Parathyroid adenoma (tissue), 2 donors: ENCODE data around the gene KCTD15.
A peak's percentile ranks its signal among the peaks of the same experiment; 100 is the strongest.
"Not testable (repeated sequence)": the region's sequence is repeated elsewhere in the genome, so short reads cannot be mapped to it uniquely, and the experiment has no call there.

Experiments used
- H2AFZ ChIP-seq: fragments of 300-600 bp; sonication (generic); one replicate; pipeline ENCODE4 v1.7.0; 2017; ENCODE audit warnings: antibody characterized with exemption, mild to moderate bottlenecking
- H3K27ac ChIP-seq: fragments of 300-600 bp; sonication (generic); one replicate; pipeline ENCODE4 v1.7.0; 2017
- H3K27me3 ChIP-seq: fragments of 300-600 bp; sonication (generic); one replicate; pipeline ENCODE4 v1.7.0; 2017; ENCODE audit warnings: low read length; ENCODE audit not compliant: control insufficient read depth, insufficient read depth
- H3K36me3 ChIP-seq: fragments of 300-600 bp; sonication (generic); one replicate; pipeline ENCODE4 v1.7.0; 2017; ENCODE audit warnings: low read length; ENCODE audit not compliant: control insufficient read depth, insufficient read depth
- H3K4me1 ChIP-seq: fragments of 300-600 bp; sonication (generic); one replicate; pipeline ENCODE4 v1.7.0; 2017; ENCODE audit warnings: control low read depth
- H3K4me2 ChIP-seq: fragments of 300-600 bp; sonication (generic); one replicate; pipeline ENCODE4 v1.7.0; 2017; ENCODE audit warnings: low read length
- H3K4me3 ChIP-seq: fragments of 300-600 bp; sonication (generic); one replicate; pipeline ENCODE4 v1.7.0; 2017; ENCODE audit warnings: low read depth, low read length
- H3K79me2 ChIP-seq: fragments of 300-600 bp; sonication (generic); one replicate; pipeline ENCODE4 v1.7.0; 2017; ENCODE audit warnings: control low read depth
- H3K9ac ChIP-seq: fragments of 300-600 bp; sonication (generic); one replicate; pipeline ENCODE4 v1.7.0; 2017; ENCODE audit warnings: mild to moderate bottlenecking
- H3K9me3 ChIP-seq: fragments of 300-600 bp; sonication (generic); one replicate; pipeline ENCODE4 v1.7.0; 2017; ENCODE audit warnings: low read length; ENCODE audit not compliant: control insufficient read depth
- CTCF ChIP-seq: fragments of 300-600 bp; sonication (generic); IDR thresholded peaks from one replicate; pipeline ENCODE4 v1.7.0; 2017; ENCODE audit warnings: antibody characterized with exemption, mild to moderate bottlenecking
- donor health status: primary hyperparathyroidism.

Gene KCTD15

GRCh38 chr19:33818411-33818810, 21.7 kb downstream of the KCTD15 start:
- Histone ChIP-seq H3K79me2 (no peaks in the 10 kb centered on the region), H3K27me3 (no peaks in the 10 kb centered on the region), H3K4me1 (peaks cover 11% of the 10 kb centered on the region), H3K9ac (no peak overlapping the region), H3K4me2 (no peak overlapping the region), H3K27ac (no peak overlapping the region), H3K36me3 (no peaks in the 10 kb centered on the region), H3K9me3 (no peaks in the 10 kb centered on the region), H3K4me3 (no peak overlapping the region), H2AFZ (no peak overlapping the region)
- no peak for TF ChIP-seq CTCF

- H3K4me1 ChIP-seq = peaks cover 11% of the 10 kb centered on the region
- not testable (repeated sequence) for H3K79me2 ChIP-seq, H3K9me3 ChIP-seq, H3K36me3 ChIP-seq, H3K9ac ChIP-seq, H3K27me3 ChIP-seq, H3K4me3 ChIP-seq, H3K4me2 ChIP-seq
- H3K27ac ChIP-seq = peak overlapping the region; percentile 73
- peak overlapping the region; percentile 100 for H2AFZ ChIP-seq
Measured at GRCh38 chr19:33819078-33819477, 22.4 kb downstream of the KCTD15 start.

GRCh38 chr19:33819506-33819879, 22.8 kb downstream of the KCTD15 start:
- peak overlapping the region; percentile 77 for H3K4me2 ChIP-seq
- H2AFZ ChIP-seq = peak overlapping the region; percentile 100
- H3K4me1 ChIP-seq = peaks cover 11% of the 10 kb centered on the region
- no peak for TF ChIP-seq CTCF
- H3K27me3 ChIP-seq = no peaks in the 10 kb centered on the region
- no peaks in the 10 kb centered on the region for H3K36me3 ChIP-seq
- H3K27ac ChIP-seq = peak overlapping the region; percentile 73
- H3K9ac ChIP-seq = no peak overlapping the region
- no peaks in the 10 kb centered on the region for H3K9me3 ChIP-seq
- H3K4me3 ChIP-seq = peak overlapping the region; percentile 35
- no peaks in the 10 kb centered on the region for H3K79me2 ChIP-seq

- peak; percentile 6 for TF ChIP-seq CTCF
- no peaks in the 10 kb centered on the region for H3K79me2 ChIP-seq
- peak overlapping the region; percentile 73 for H3K27ac ChIP-seq
- H2AFZ ChIP-seq = peak overlapping the region; percentile 100
- H3K4me2 ChIP-seq = peak overlapping the region; percentile 77
- H3K9ac ChIP-seq = peak overlapping the region; percentile 24
- H3K27me3 ChIP-seq = no peaks in the 10 kb centered on the region
- H3K4me1 ChIP-seq = peaks cover 11% of the 10 kb centered on the region
- H3K36me3 ChIP-seq = no peaks in the 10 kb centered on the region
- peak overlapping the region; percentile 35 for H3K4me3 ChIP-seq
- no peaks in the 10 kb centered on the region for H3K9me3 ChIP-seq
Measured at GRCh38 chr19:33819880-33820781, 23.5 kb downstream of the KCTD15 start.

- Histone ChIP-seq H2AFZ (no peak overlapping the region), H3K27ac (no peak overlapping the region), H3K4me2 (no peak overlapping the region), H3K4me3 (no peak overlapping the region), H3K9ac (no peak overlapping the region), H3K27me3 (no peaks in the 10 kb centered on the region), H3K79me2 (no peaks in the 10 kb centered on the region), H3K36me3 (no peaks in the 10 kb centered on the region), H3K9me3 (no peaks in the 10 kb centered on the region), H3K4me1 (peaks cover 11% of the 10 kb centered on the region)
- TF ChIP-seq CTCF = no peak
Measured at GRCh38 chr19:33821871-33822270, 25.2 kb downstream of the KCTD15 start.
